Gastrocnemius medialis (tissue), 4 donors: ENCODE results near the gene ANKRD23.

Experiments used
- POLR2A ChIP-seq, 2 donors: fragments of 450-650 bp; IDR thresholded peaks; one replicate each; pipeline ENCODE4 v1.6.1; 2017; ENCODE audit warnings: antibody characterized with exemption in 2 of 2, mild to moderate bottlenecking in 2 of 2, moderate library complexity in 2 of 2
- TF ChIP-seq, protein P1 (sequence below), 5 experiments: fragments of 450-650 bp in 3 of 5; fragments of 200-600 bp in 2 of 5; sonication (generic) in 2 of 5; IDR thresholded peaks in 4 of 5; conservative IDR thresholded peaks in 1 of 5; 1 replicate in 4 of 5; 2 replicates in 1 of 5; pipeline ENCODE4 v1.5.1; 2016 to 2019; ENCODE audit warnings: antibody characterized with exemption in 5 of 5, mild to moderate bottlenecking in 3 of 5, moderate library complexity in 3 of 5

DNA sequence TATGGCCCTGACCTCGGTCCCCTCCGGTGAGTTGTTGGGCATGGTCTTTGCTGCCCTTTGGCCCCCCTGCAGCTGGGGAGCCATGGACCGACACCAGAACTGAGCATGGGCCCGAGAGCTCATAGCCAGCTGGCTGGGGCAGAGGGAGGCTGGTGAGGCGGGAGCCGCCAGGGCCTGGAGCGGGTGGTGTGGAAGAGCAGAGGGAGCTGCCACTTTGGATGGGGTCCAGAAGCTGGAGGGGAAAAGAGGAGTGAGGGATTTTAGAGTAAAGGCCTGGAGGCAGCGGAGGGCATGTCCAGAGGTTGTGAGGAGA lies 44.2 kb downstream of the ANKRD23 start:
- no peak for TF ChIP-seq POLR2A (IDR thresholded peaks at IDR 0.05)
- TF ChIP-seq, protein P1, sequence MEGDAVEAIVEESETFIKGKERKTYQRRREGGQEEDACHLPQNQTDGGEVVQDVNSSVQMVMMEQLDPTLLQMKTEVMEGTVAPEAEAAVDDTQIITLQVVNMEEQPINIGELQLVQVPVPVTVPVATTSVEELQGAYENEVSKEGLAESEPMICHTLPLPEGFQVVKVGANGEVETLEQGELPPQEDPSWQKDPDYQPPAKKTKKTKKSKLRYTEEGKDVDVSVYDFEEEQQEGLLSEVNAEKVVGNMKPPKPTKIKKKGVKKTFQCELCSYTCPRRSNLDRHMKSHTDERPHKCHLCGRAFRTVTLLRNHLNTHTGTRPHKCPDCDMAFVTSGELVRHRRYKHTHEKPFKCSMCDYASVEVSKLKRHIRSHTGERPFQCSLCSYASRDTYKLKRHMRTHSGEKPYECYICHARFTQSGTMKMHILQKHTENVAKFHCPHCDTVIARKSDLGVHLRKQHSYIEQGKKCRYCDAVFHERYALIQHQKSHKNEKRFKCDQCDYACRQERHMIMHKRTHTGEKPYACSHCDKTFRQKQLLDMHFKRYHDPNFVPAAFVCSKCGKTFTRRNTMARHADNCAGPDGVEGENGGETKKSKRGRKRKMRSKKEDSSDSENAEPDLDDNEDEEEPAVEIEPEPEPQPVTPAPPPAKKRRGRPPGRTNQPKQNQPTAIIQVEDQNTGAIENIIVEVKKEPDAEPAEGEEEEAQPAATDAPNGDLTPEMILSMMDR (IDR thresholded peaks at IDR 0.05 in 4 of 5, conservative IDR thresholded peaks at IDR 0.05 in 1 of 5), result no peak
